Caco-2 (cell line): ENCODE measurements around the gene KATNAL2. TPM values are rescaled to one million over a fixed set of nuclear protein-coding genes. Genes with fewer than 3 reads are reported as not detected.
A peak's percentile ranks its signal among the peaks of the same experiment; 100 is the strongest.

Source experiments
- BruUV-seq: library from RNA; stranded (reverse); fragments of 400-500 nt; replicated peaks from 2 replicates; lab custom pipeline; 2021; lab: Mats Ljungman, UMichigan
- CTCF ChIA-PET: fragments of 300-600 bp; sonication (Branson Sonifier 250); formaldehyde crosslinking; loops from one replicate; lab custom pipeline; 2022; ENCODE audit warnings: antibody characterized with exemption; lab: Charles Lee
- POLR2A ChIA-PET: fragments of 300-600 bp; sonication (Branson Sonifier 250); formaldehyde crosslinking; loops from one replicate; lab custom pipeline; 2022; ENCODE audit warnings: antibody characterized with exemption; lab: Charles Lee
- DNase-seq, 2 experiments: peaks; one replicate each; pipeline versions ENCODE4 v3.0.0 to v3.0.0-alpha.2; 2020 to 2022
- H3K27me3 ChIP-seq: replicated peaks from 2 replicates; pipeline ENCODE4 v1.6.0; 2011; ENCODE audit warnings: low read length; ENCODE audit not compliant: control insufficient read depth, insufficient read depth
- H3K36me3 ChIP-seq: 2 replicates; pipeline ENCODE4 v1.5.1; 2011; ENCODE audit warnings: low read length; ENCODE audit not compliant: control insufficient read depth, insufficient read depth
- H3K4me1 ChIP-seq: fragments of 250-450 bp; sonication (Bioruptor Pico); 2 replicates; pipeline ENCODE4 v1.5.1; 2020; ENCODE audit warnings: mild to moderate bottlenecking
- H3K4me3 ChIP-seq: 2 replicates; pipeline ENCODE4 v1.5.1; 2011; ENCODE audit warnings: low read depth, mild to moderate bottlenecking, control low read depth, low read length
- H3K9me3 ChIP-seq: fragments of 250-450 bp; sonication (Bioruptor Pico); 2 replicates; pipeline ENCODE4 v1.5.1; 2020; ENCODE audit warnings: mild to moderate bottlenecking, moderate library complexity
- H3K27ac Mint-ChIP-seq: one replicate; pipeline ENCODE4 v1.8.0; 2022; ENCODE audit warnings: mixed read lengths; ENCODE audit not compliant: unreplicated experiment
- H3K27me3 Mint-ChIP-seq: one replicate; pipeline ENCODE4 v1.8.0; 2022; ENCODE audit warnings: mixed read lengths; ENCODE audit not compliant: insufficient read depth, unreplicated experiment
- H3K36me3 Mint-ChIP-seq: one replicate; pipeline ENCODE4 v1.8.0; 2022; ENCODE audit warnings: mild to moderate bottlenecking, mixed read lengths; ENCODE audit not compliant: insufficient read depth, unreplicated experiment
- H3K4me1 Mint-ChIP-seq: one replicate; pipeline ENCODE4 v1.8.0; 2022; ENCODE audit warnings: low read depth, mixed read lengths; ENCODE audit not compliant: unreplicated experiment
- H3K4me3 Mint-ChIP-seq: one replicate; pipeline ENCODE4 v1.8.0; 2022; ENCODE audit warnings: mild to moderate bottlenecking, moderate library complexity, mixed read lengths; ENCODE audit not compliant: unreplicated experiment
- H3K9me3 Mint-ChIP-seq: one replicate; pipeline ENCODE4 v1.8.0; 2022; ENCODE audit warnings: mixed read lengths; ENCODE audit not compliant: unreplicated experiment
- intact Hi-C: fragments of 100-400 bp; cut with micrococcal nuclease; formaldehyde crosslinking; loops from one replicate; pipeline ENCODE4 v1.10.0; 2022; ENCODE audit not compliant: unreplicated experiment
- total RNA-seq: library from RNA; stranded (reverse); gene quantifications from 2 replicates; pipeline ENCODE4 v1.2.3, GENCODE V29; 2022
- TF ChIP-seq, protein P1 (sequence below), 2 experiments: fragments of 200-600 bp in 1 of 2; IDR thresholded peaks; 1 replicate in 1 of 2; 2 replicates in 1 of 2; pipeline versions ENCODE4 v1.5.1 to v1.8.0; 2011 to 2022; ENCODE audit warnings: antibody characterized with exemption in 1 of 2, control low read depth in 1 of 2, inconsistent platforms in 1 of 2, low read depth in 1 of 2, low read length in 1 of 2, mild to moderate bottlenecking in 1 of 2, moderate library complexity in 1 of 2; ENCODE audit not compliant: insufficient read depth in 1 of 2, severe bottlenecking in 1 of 2, unreplicated experiment in 1 of 2

KATNAL2 gene
- total RNA-seq, 1 experiment from 2014 or later: not detected

DNA sequence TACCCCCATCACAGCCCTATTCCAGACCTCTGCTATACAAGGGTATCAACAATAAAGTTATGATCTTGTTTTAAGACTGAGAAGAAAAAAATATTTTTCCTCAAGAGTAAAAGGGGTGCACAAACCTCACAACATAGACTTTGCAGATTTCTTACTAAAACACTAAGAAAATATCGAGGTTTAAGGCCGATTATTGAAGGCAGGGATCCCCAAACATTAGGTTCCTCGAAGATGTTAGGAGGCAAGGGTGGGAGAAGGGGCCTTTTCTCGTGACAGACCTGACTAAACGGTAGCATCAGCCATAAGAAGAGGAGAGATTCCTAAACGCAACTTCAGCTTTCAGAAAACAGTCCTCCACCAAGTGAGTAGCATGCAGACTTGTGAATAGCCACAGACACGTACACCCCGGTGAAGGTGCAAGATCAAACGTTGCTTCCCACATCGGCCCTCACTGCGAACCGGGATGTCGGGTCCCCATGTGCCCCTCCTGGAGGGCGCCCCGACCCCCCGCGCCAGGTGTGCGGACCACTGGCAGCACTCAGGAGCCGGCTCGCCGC lies 773 bp upstream of the KATNAL2 start:
- Histone ChIP-seq H3K4me1 (no peaks in the 10 kb centered on the region), H3K9me3 (no peaks in the 10 kb centered on the region), H3K4me3 (peak overlapping the region; percentile 69), H3K36me3 (no peaks in the 10 kb centered on the region), H3K27me3 (no peaks in the 10 kb centered on the region)
- Mint-ChIP-seq H3K4me1 (no peaks in the 10 kb centered on the region), H3K27ac (peak overlapping the region; percentile 42), H3K36me3 (no peaks in the 10 kb centered on the region), H3K27me3 (no peaks in the 10 kb centered on the region), H3K9me3 (no peaks in the 10 kb centered on the region), H3K4me3 (peak overlapping the region; percentile 67)
- DNase-seq: no peak
- CTCF ChIA-PET: no interaction called here
- POLR2A ChIA-PET: no interaction called here
- TF ChIP-seq, protein P1, sequence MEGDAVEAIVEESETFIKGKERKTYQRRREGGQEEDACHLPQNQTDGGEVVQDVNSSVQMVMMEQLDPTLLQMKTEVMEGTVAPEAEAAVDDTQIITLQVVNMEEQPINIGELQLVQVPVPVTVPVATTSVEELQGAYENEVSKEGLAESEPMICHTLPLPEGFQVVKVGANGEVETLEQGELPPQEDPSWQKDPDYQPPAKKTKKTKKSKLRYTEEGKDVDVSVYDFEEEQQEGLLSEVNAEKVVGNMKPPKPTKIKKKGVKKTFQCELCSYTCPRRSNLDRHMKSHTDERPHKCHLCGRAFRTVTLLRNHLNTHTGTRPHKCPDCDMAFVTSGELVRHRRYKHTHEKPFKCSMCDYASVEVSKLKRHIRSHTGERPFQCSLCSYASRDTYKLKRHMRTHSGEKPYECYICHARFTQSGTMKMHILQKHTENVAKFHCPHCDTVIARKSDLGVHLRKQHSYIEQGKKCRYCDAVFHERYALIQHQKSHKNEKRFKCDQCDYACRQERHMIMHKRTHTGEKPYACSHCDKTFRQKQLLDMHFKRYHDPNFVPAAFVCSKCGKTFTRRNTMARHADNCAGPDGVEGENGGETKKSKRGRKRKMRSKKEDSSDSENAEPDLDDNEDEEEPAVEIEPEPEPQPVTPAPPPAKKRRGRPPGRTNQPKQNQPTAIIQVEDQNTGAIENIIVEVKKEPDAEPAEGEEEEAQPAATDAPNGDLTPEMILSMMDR (IDR thresholded peaks at IDR 0.05; ENCODE audit: insufficient read depth in 1 of 2, low read depth in 1 of 2, low read length in 1 of 2, severe bottlenecking in 1 of 2, unreplicated experiment in 1 of 2): no peak
- BruUV-seq: no TSS peak
- intact Hi-C loops: no loop called here

- no peaks in the 10 kb centered on the region for H3K36me3 Mint-ChIP-seq
- intact Hi-C loops: no loop called here
These were observed 600 bp downstream of the KATNAL2 start for GRCh38 chr18:46917803-46918600.

GRCh38 chr18:46920067-46920466 lies 2.7 kb downstream of the KATNAL2 start:
- H3K27me3 Mint-ChIP-seq: no peaks in the 10 kb centered on the region
- no peak overlapping the region for H3K4me3 ChIP-seq
- intact Hi-C loops: no loop called here
- TF ChIP-seq, protein P1 (IDR thresholded peaks at IDR 0.05; ENCODE audit: insufficient read depth in 1 of 2, low read depth in 1 of 2, low read length in 1 of 2, severe bottlenecking in 1 of 2, unreplicated experiment in 1 of 2): no peak
- no peaks in the 10 kb centered on the region for H3K36me3 ChIP-seq
- H3K36me3 Mint-ChIP-seq: no peaks in the 10 kb centered on the region
- H3K27me3 ChIP-seq: no peaks in the 10 kb centered on the region
- no peak for DNase-seq
- ChIA-PET CTCF (no interaction called here), POLR2A (no interaction called here)
- no peak overlapping the region for H3K4me3 Mint-ChIP-seq
- no peaks in the 10 kb centered on the region for H3K4me1 Mint-ChIP-seq
- H3K27ac Mint-ChIP-seq: no peak overlapping the region
- H3K9me3 ChIP-seq: no peaks in the 10 kb centered on the region
- BruUV-seq: no TSS peak
- H3K4me1 ChIP-seq: no peaks in the 10 kb centered on the region
- no peaks in the 10 kb centered on the region for H3K9me3 Mint-ChIP-seq

More at GRCh38 chr18:46917803-46918600, 600 bp downstream of the KATNAL2 start:
- no peaks in the 10 kb centered on the region for H3K36me3 ChIP-seq
- H3K9me3 ChIP-seq: no peaks in the 10 kb centered on the region
- POLR2A ChIA-PET: no interaction called here
- no peaks in the 10 kb centered on the region for H3K27me3 ChIP-seq
- peak overlapping the region; percentile 69 for H3K4me3 ChIP-seq
- CTCF ChIA-PET: interaction anchor here (0.6 kb wide), 1 partner anchor 19 kb away, joined by 5 read pairs; no protein-coding TSS in a partner anchor
- BruUV-seq: TSS peak; percentile 76
- peak overlapping the region; percentile 67 for H3K4me3 Mint-ChIP-seq
- no peak for DNase-seq
- no peaks in the 10 kb centered on the region for H3K4me1 ChIP-seq
- no peaks in the 10 kb centered on the region for H3K9me3 Mint-ChIP-seq
- no peaks in the 10 kb centered on the region for H3K27me3 Mint-ChIP-seq
- H3K4me1 Mint-ChIP-seq: no peaks in the 10 kb centered on the region
- TF ChIP-seq, protein P1 (IDR thresholded peaks at IDR 0.05; ENCODE audit: insufficient read depth in 1 of 2, low read depth in 1 of 2, low read length in 1 of 2, severe bottlenecking in 1 of 2, unreplicated experiment in 1 of 2): no peak
- no peak overlapping the region for H3K27ac Mint-ChIP-seq
